Karpas-422 (cell line): ENCODE results near the gene EEFSEC. TPM values are rescaled to one million over a fixed set of nuclear protein-coding genes. Genes with fewer than 3 reads are reported as not detected.

Source experiments
- DNase-seq: peaks from one replicate; pipeline ENCODE4 v3.0.0-alpha.2; 2015
- H2AFZ ChIP-seq: fragments of 200-600 bp; sonication (generic); 2 replicates; pipeline ENCODE4 v1.6.1; 2014; ENCODE audit warnings: antibody characterized with exemption, low read length, mixed read lengths
- H3K27ac ChIP-seq: fragments of 200-600 bp; sonication (generic); 2 replicates; pipeline ENCODE4 v1.5.1; 2014; ENCODE audit warnings: mild to moderate bottlenecking, low read length, moderate library complexity
- H3K27me3 ChIP-seq: fragments of 200-600 bp; sonication (generic); 2 replicates; pipeline ENCODE4 v1.6.1; 2014; ENCODE audit warnings: low read length, mixed read lengths
- H3K36me3 ChIP-seq: fragments of 200-600 bp; sonication (generic); 2 replicates; pipeline ENCODE4 v1.6.1; 2014; ENCODE audit warnings: low read length, mixed read lengths; ENCODE audit not compliant: insufficient read depth
- H3K4me1 ChIP-seq: fragments of 200-600 bp; sonication (generic); 2 replicates; pipeline ENCODE4 v1.6.1; 2014; ENCODE audit warnings: mild to moderate bottlenecking, low read length, mixed read lengths
- H3K4me2 ChIP-seq: fragments of 200-600 bp; sonication (generic); 2 replicates; pipeline ENCODE4 v1.6.1; 2014; ENCODE audit warnings: low read length, low read depth, mild to moderate bottlenecking; ENCODE audit not compliant: poor library complexity, severe bottlenecking
- H3K4me3 ChIP-seq: fragments of 200-600 bp; sonication (generic); 2 replicates; pipeline ENCODE4 v1.5.1; 2014; ENCODE audit warnings: mild to moderate bottlenecking, antibody characterized with exemption, low read length, mixed read lengths
- H3K79me2 ChIP-seq: fragments of 200-600 bp; sonication (generic); 2 replicates; pipeline ENCODE4 v1.6.1; 2014; ENCODE audit warnings: mild to moderate bottlenecking, low read length, mixed read lengths
- H3K9ac ChIP-seq: fragments of 200-600 bp; sonication (generic); 2 replicates; pipeline ENCODE4 v1.6.0; 2014; ENCODE audit warnings: low read length
- H3K9me2 ChIP-seq: fragments of 200-600 bp; sonication (generic), shearing (Covaris generic); replicated peaks from 2 replicates; pipeline ENCODE4 v1.6.0; 2014; ENCODE audit warnings: mild to moderate bottlenecking, low read length, moderate library complexity; ENCODE audit not compliant: insufficient read depth
- H3K9me3 ChIP-seq: fragments of 300-700, 200-600 bp; sonication (generic); 2 replicates; pipeline ENCODE4 v1.6.1; 2014; ENCODE audit warnings: low read length, mixed read lengths
- H4K20me1 ChIP-seq: fragments of 200-600 bp; sonication (generic); 2 replicates; pipeline ENCODE4 v1.6.1; 2014; ENCODE audit warnings: mild to moderate bottlenecking, antibody characterized with exemption, low read length, low read depth; ENCODE audit not compliant: insufficient read depth
- total RNA-seq: library from RNA; depleted of rRNA; stranded (reverse); fragments of >200 nt; shearing (Covaris generic); gene quantifications from 2 replicates; pipeline ENCODE4 v1.2.3, GENCODE V29; 2014; ENCODE audit warnings: low replicate concordance

EEFSEC gene
- total RNA-seq, 1 experiment from 2014 or later: 10.1 TPM

GRCh38 chr3:128402319-128402718 is 249.0 kb downstream of the EEFSEC start:
- no peak overlapping the region for H3K4me3 ChIP-seq
- no peak overlapping the region for H3K4me2 ChIP-seq
- no peaks in the 10 kb centered on the region for H4K20me1 ChIP-seq
- no peaks in the 10 kb centered on the region for H3K9me2 ChIP-seq
- no peaks in the 10 kb centered on the region for H3K36me3 ChIP-seq
- DNase-seq: no peak
- H3K9me3 ChIP-seq: no peaks in the 10 kb centered on the region
- H3K4me1 ChIP-seq: no peaks in the 10 kb centered on the region
- H3K79me2 ChIP-seq: no peaks in the 10 kb centered on the region
- no peaks in the 10 kb centered on the region for H3K27me3 ChIP-seq
- H3K9ac ChIP-seq: no peak overlapping the region
- H3K27ac ChIP-seq: no peak overlapping the region
- H2AFZ ChIP-seq: no peak overlapping the region

- no peak overlapping the region for H3K9ac ChIP-seq
- H3K36me3 ChIP-seq: no peaks in the 10 kb centered on the region
- no peaks in the 10 kb centered on the region for H3K9me3 ChIP-seq
- no peak overlapping the region for H3K4me3 ChIP-seq
- no peak overlapping the region for H2AFZ ChIP-seq
- H3K4me2 ChIP-seq: no peak overlapping the region
- no peaks in the 10 kb centered on the region for H4K20me1 ChIP-seq
- H3K79me2 ChIP-seq: no peaks in the 10 kb centered on the region
- DNase-seq: no peak
- no peaks in the 10 kb centered on the region for H3K4me1 ChIP-seq
- no peaks in the 10 kb centered on the region for H3K27me3 ChIP-seq
- no peaks in the 10 kb centered on the region for H3K9me2 ChIP-seq
- H3K27ac ChIP-seq: no peak overlapping the region
These were observed 249.7 kb downstream of the EEFSEC start for GRCh38 chr3:128402998-128403397.

- no peak for DNase-seq
- Histone ChIP-seq H4K20me1 (no peaks in the 10 kb centered on the region), H3K27me3 (no peaks in the 10 kb centered on the region), H3K4me1 (no peaks in the 10 kb centered on the region), H3K9me2 (no peaks in the 10 kb centered on the region), H2AFZ (no peak overlapping the region), H3K9me3 (no peaks in the 10 kb centered on the region), H3K9ac (no peak overlapping the region), H3K27ac (no peak overlapping the region), H3K4me3 (no peak overlapping the region), H3K36me3 (no peaks in the 10 kb centered on the region), H3K79me2 (no peaks in the 10 kb centered on the region), H3K4me2 (no peak overlapping the region)
These were observed 251.2 kb downstream of the EEFSEC start for GRCh38 chr3:128404276-128405068.

GRCh38 chr3:128405554-128406277 is 252.4 kb downstream of the EEFSEC start:
- Histone ChIP-seq H3K4me2 (no peak overlapping the region), H3K9ac (no peak overlapping the region), H3K79me2 (no peaks in the 10 kb centered on the region), H4K20me1 (no peaks in the 10 kb centered on the region), H3K9me3 (no peaks in the 10 kb centered on the region), H3K4me1 (no peaks in the 10 kb centered on the region), H3K27me3 (no peaks in the 10 kb centered on the region), H3K9me2 (no peaks in the 10 kb centered on the region), H3K27ac (no peak overlapping the region), H2AFZ (no peak overlapping the region), H3K4me3 (no peak overlapping the region), H3K36me3 (no peaks in the 10 kb centered on the region)
- no peak for DNase-seq

GRCh38 chr3:128407247-128407646 is 254.0 kb downstream of the EEFSEC start:
- no peaks in the 10 kb centered on the region for H3K36me3 ChIP-seq
- H3K9me2 ChIP-seq: no peaks in the 10 kb centered on the region
- no peaks in the 10 kb centered on the region for H3K4me1 ChIP-seq
- H3K27ac ChIP-seq: no peak overlapping the region
- DNase-seq: no peak
- no peak overlapping the region for H2AFZ ChIP-seq
- no peak overlapping the region for H3K9ac ChIP-seq
- H3K4me3 ChIP-seq: no peak overlapping the region
- H3K27me3 ChIP-seq: no peaks in the 10 kb centered on the region
- no peaks in the 10 kb centered on the region for H3K9me3 ChIP-seq
- no peaks in the 10 kb centered on the region for H3K79me2 ChIP-seq
- no peak overlapping the region for H3K4me2 ChIP-seq
- H4K20me1 ChIP-seq: no peaks in the 10 kb centered on the region

GRCh38 chr3:128408012-128408692 is 254.9 kb downstream of the EEFSEC start:
- no peaks in the 10 kb centered on the region for H3K79me2 ChIP-seq
- no peak overlapping the region for H3K4me3 ChIP-seq
- H3K9me3 ChIP-seq: no peaks in the 10 kb centered on the region
- no peak overlapping the region for H3K9ac ChIP-seq
- H2AFZ ChIP-seq: no peak overlapping the region
- H3K27me3 ChIP-seq: no peaks in the 10 kb centered on the region
- H3K27ac ChIP-seq: no peak overlapping the region
- H3K4me1 ChIP-seq: no peaks in the 10 kb centered on the region
- no peaks in the 10 kb centered on the region for H4K20me1 ChIP-seq
- H3K9me2 ChIP-seq: no peaks in the 10 kb centered on the region
- no peaks in the 10 kb centered on the region for H3K36me3 ChIP-seq
- no peak overlapping the region for H3K4me2 ChIP-seq
- DNase-seq: no peak

- Histone ChIP-seq H3K4me3 (no peak overlapping the region), H3K9me3 (no peaks in the 10 kb centered on the region), H3K27me3 (no peaks in the 10 kb centered on the region), H3K36me3 (no peaks in the 10 kb centered on the region), H3K9me2 (no peaks in the 10 kb centered on the region), H4K20me1 (no peaks in the 10 kb centered on the region), H2AFZ (no peak overlapping the region), H3K79me2 (no peaks in the 10 kb centered on the region), H3K4me2 (no peak overlapping the region), H3K9ac (no peak overlapping the region), H3K4me1 (no peaks in the 10 kb centered on the region), H3K27ac (no peak overlapping the region)
- DNase-seq: no peak
These were observed 255.7 kb downstream of the EEFSEC start for GRCh38 chr3:128408693-128409623.
